Mesothelial cell of epicardium (in vitro differentiated cells): ENCODE measurements around the gene LTB4R2. TPM values are rescaled to one million over a fixed set of nuclear protein-coding genes. Genes with fewer than 3 reads are reported as not detected.

Experiments used
- DNase-seq, 2 experiments: peaks; one replicate each; pipeline ENCODE4 v3.0.0; 2021; ENCODE audit warnings: low spot score in 2 of 2; ENCODE audit not compliant: unreplicated experiment in 2 of 2
- H3K27ac Mint-ChIP-seq: 2 replicates; pipeline ENCODE4 v1.8.0; 2021; ENCODE audit warnings: mixed read lengths
- H3K27me3 Mint-ChIP-seq: 2 replicates; pipeline ENCODE4 v1.8.0; 2021; ENCODE audit warnings: low read depth, mixed read lengths
- H3K36me3 Mint-ChIP-seq: 2 replicates; pipeline ENCODE4 v1.8.0; 2021; ENCODE audit warnings: mixed read lengths
- H3K4me1 Mint-ChIP-seq: 2 replicates; pipeline ENCODE4 v1.8.0; 2021; ENCODE audit warnings: mixed read lengths
- H3K4me3 Mint-ChIP-seq: 2 replicates; pipeline ENCODE4 v1.8.0; 2021; ENCODE audit warnings: mild to moderate bottlenecking, moderate library complexity, mixed read lengths
- H3K9me3 Mint-ChIP-seq: 2 replicates; pipeline ENCODE4 v1.8.0; 2021; ENCODE audit warnings: mixed read lengths
- CTCF ChIP-seq: fragments of 200-600 bp; sonication (generic); IDR thresholded peaks from one replicate; pipeline ENCODE4 v1.5.0; 2021; ENCODE audit warnings: antibody characterized with exemption; ENCODE audit not compliant: unreplicated experiment
- total RNA-seq: library from RNA; stranded (reverse); gene quantifications from 3 replicates; pipeline ENCODE4 v1.2.1, GENCODE V29; 2021

The LTB4R2 gene
- total RNA-seq, 1 donor from 2014 or later = 14.9 TPM

GRCh38 chr14:24307156-24307574 is 2.8 kb upstream of the LTB4R2 start:
- Mint-ChIP-seq H3K4me1 (peaks cover 2% of the 10 kb centered on the region), H3K4me3 (no peak overlapping the region), H3K27me3 (no peaks in the 10 kb centered on the region), H3K9me3 (no peaks in the 10 kb centered on the region), H3K27ac (no peak overlapping the region), H3K36me3 (peaks cover 27% of the 10 kb centered on the region)
- TF ChIP-seq CTCF = no peak
- DNase-seq = no peak

GRCh38 chr14:24307575-24308341 is 2.2 kb upstream of the LTB4R2 start, which contains the start of gene CIDEB:
Gene CIDEB, minus strand, starts transcription at chr14:24307977. Its CDS starts 119 bp downstream, at chr14:24307858.
- H3K4me1 Mint-ChIP-seq = peaks cover 2% of the 10 kb centered on the region
- peak; percentile 82 for TF ChIP-seq CTCF
- H3K27ac Mint-ChIP-seq = no peak within 1 kb of the TSS
- H3K9me3 Mint-ChIP-seq = no peaks in the 10 kb centered on the region
- H3K4me3 Mint-ChIP-seq = no peak within 1 kb of the TSS
- peaks cover 26% of the 10 kb centered on the region for H3K36me3 Mint-ChIP-seq
- H3K27me3 Mint-ChIP-seq = no peaks in the 10 kb centered on the region
- DNase-seq = peak in 1 of 2 experiments; percentile 72

GRCh38 chr14:24308342-24309124 is 1.4 kb upstream of the LTB4R2 start:
- Mint-ChIP-seq H3K4me3 (no peak overlapping the region), H3K4me1 (peaks cover 2% of the 10 kb centered on the region), H3K36me3 (peaks cover 23% of the 10 kb centered on the region), H3K9me3 (no peaks in the 10 kb centered on the region), H3K27me3 (no peaks in the 10 kb centered on the region), H3K27ac (no peak overlapping the region)
- TF ChIP-seq CTCF = no peak
- no peak for DNase-seq

- no peak for DNase-seq
- no peak for TF ChIP-seq CTCF
- Mint-ChIP-seq H3K4me1 (peaks cover 2% of the 10 kb centered on the region), H3K4me3 (no peak overlapping the region), H3K27me3 (no peaks in the 10 kb centered on the region), H3K36me3 (peaks cover 11% of the 10 kb centered on the region), H3K27ac (no peak overlapping the region), H3K9me3 (no peaks in the 10 kb centered on the region)
These were observed 315 bp downstream of the LTB4R2 start for GRCh38 chr14:24310265-24310645.

GRCh38 chr14:24310646-24311604 is 985 bp downstream of the LTB4R2 start, which contains the start of gene LTB4R:
Gene LTB4R, plus strand, starts transcription at chr14:24311502. Its CDS starts 4,150 bp downstream, at chr14:24315652.
- Mint-ChIP-seq H3K27ac (no peak within 1 kb of the TSS), H3K27me3 (no peaks in the 10 kb centered on the region), H3K4me3 (no peak within 1 kb of the TSS), H3K4me1 (peaks cover 2% of the 10 kb centered on the region), H3K9me3 (no peaks in the 10 kb centered on the region), H3K36me3 (peaks cover 5% of the 10 kb centered on the region)
- TF ChIP-seq CTCF = no peak
- no peak for DNase-seq
